Motor neuron (in vitro differentiated cells): Measurements from ENCODE around the gene ANKRD13C. TPM values are rescaled to one million over a fixed set of nuclear protein-coding genes. Genes with fewer than 3 reads are reported as not detected.

Experiments
- ATAC-seq, 8 experiments: fragments of 200-7000 bp; cut with Tn5 transposase; replicated peaks in 6 of 8; 2 replicates each; pipeline ENCODE4 v1.8.0; 2021; ENCODE audit warnings: mild to moderate bottlenecking in 8 of 8, moderate library complexity in 8 of 8
- H3K27ac ChIP-seq, 2 donors: fragments of 250-450 bp; sonication (Bioruptor Pico); 2 replicates each; pipeline ENCODE4 v1.9.0; 2021; ENCODE audit warnings: antibody characterized with exemption in 2 of 2, mild to moderate bottlenecking in 2 of 2, moderate library complexity in 1 of 2
- H3K4me1 ChIP-seq, 2 donors: fragments of 250-450 bp; sonication (Bioruptor Pico); replicated peaks in 1 of 2; 2 replicates each; pipeline ENCODE4 v1.6.1; 2021; ENCODE audit warnings: antibody characterized with exemption in 2 of 2, mild to moderate bottlenecking in 2 of 2, moderate library complexity in 1 of 2
- H3K4me3 ChIP-seq, 5 donors: fragments of 250-450 bp; sonication (Bioruptor Pico); 2 replicates each; pipeline ENCODE4 v1.9.0; 2021; ENCODE audit warnings: antibody characterized with exemption in 5 of 5, mild to moderate bottlenecking in 5 of 5, moderate library complexity in 4 of 5
- WGBS, 10 experiments: fragments of 450-650 bp; shearing (Covaris generic); methylation state at CpG; one replicate each; pipeline ENCODE4 v1.0.0; 2022; 5-methylcytosine and 5-hydroxymethylcytosine counted together
- in situ Hi-C, 9 experiments: fragments of 400-800 bp; cut with MboI; loops; one replicate each; pipeline ENCODE4 v1.15.0; 2021; ENCODE audit warnings: low sequenced_read_pairs in 9 of 9, low pct_unique_long_range_greater_than_20kb in 2 of 9; ENCODE audit not compliant: unreplicated experiment in 9 of 9
- total RNA-seq, 8 experiments: library from RNA; unstranded; fragments of 300-600 nt; gene quantifications; 2 replicates each; pipeline versions ENCODE4 v1.2.3 to v1.2.4, GENCODE V29; 2022

Gene ANKRD13C
- total RNA-seq, 8 experiments from 2014 or later = 26.6 to 39.0 (median 37.0) TPM

- Histone ChIP-seq H3K27ac (no peak overlapping the region), H3K4me1 (no peaks in the 10 kb centered on the region), H3K4me3 (no peak overlapping the region)
- in situ Hi-C loops = no loop called here
- ATAC-seq = no peak
- WGBS, 10 experiments = 90 to 100% (median 100%) methylated on average over 1 of the region's 1 CpG; no CpG with 5 or more reads in 2 of the 10 experiments
Measured at GRCh38 chr1:70315782-70316181, 38.7 kb downstream of the ANKRD13C start.

GRCh38 chr1:70314706-70315304 lies 39.7 kb downstream of the ANKRD13C start:
- in situ Hi-C loops = no loop called here
- Histone ChIP-seq H3K27ac (no peak overlapping the region), H3K4me1 (no peaks in the 10 kb centered on the region), H3K4me3 (no peak overlapping the region)
- WGBS, 10 experiments = 54 to 100% (median 87%) methylated on average over 1 to 6 of the region's 6 CpGs; no CpG with 5 or more reads in 1 of the 10 experiments
- ATAC-seq = no peak

GRCh38 chr1:70311369-70311768 lies 43.2 kb downstream of the ANKRD13C start:
- ATAC-seq = no peak
- no peak overlapping the region for H3K4me3 ChIP-seq
- in situ Hi-C loops = no loop called here
- H3K4me1 ChIP-seq = no peaks in the 10 kb centered on the region
- WGBS, 10 experiments = 83 to 100% (median 99%) methylated on average over 1 to 3 of the region's 3 CpGs
- H3K27ac ChIP-seq = no peak overlapping the region

- Histone ChIP-seq H3K4me3 (no peak overlapping the region), H3K4me1 (no peaks in the 10 kb centered on the region), H3K27ac (no peak overlapping the region)
- in situ Hi-C loops = loop anchor here in 1 of 9 experiments (25.0 kb wide), 1 partner anchor 763 kb away; no protein-coding TSS in a partner anchor
- ATAC-seq = no peak
Measured at GRCh38 chr1:70299472-70299871, 55.0 kb downstream of the ANKRD13C start.

- Histone ChIP-seq H3K4me3 (no peak overlapping the region), H3K27ac (no peak overlapping the region), H3K4me1 (no peaks in the 10 kb centered on the region)
- no peak for ATAC-seq
- 90 to 100% (median 96%) methylated on average over 2 to 4 of the region's 4 CpGs for WGBS, 10 experiments
- in situ Hi-C loops = loop anchor here in 1 of 9 experiments (25.0 kb wide), 1 partner anchor 767 kb away; no protein-coding TSS in a partner anchor
Measured at GRCh38 chr1:70295749-70296148, 58.8 kb downstream of the ANKRD13C start.

GRCh38 chr1:70293186-70293843 lies 61.2 kb downstream of the ANKRD13C start:
- ATAC-seq = no peak
- H3K4me3 ChIP-seq = no peak overlapping the region
- no peak overlapping the region for H3K27ac ChIP-seq
- no peaks in the 10 kb centered on the region for H3K4me1 ChIP-seq
- in situ Hi-C loops = loop anchor here in 1 of 9 experiments (25.0 kb wide), 1 partner anchor 769 kb away; no protein-coding TSS in a partner anchor

- no peak overlapping the region for H3K4me3 ChIP-seq
- WGBS, 10 experiments = 43 to 100% (median 90%) methylated on average over 1 of the region's 1 CpG; no CpG with 5 or more reads in 3 of the 10 experiments
- in situ Hi-C loops = loop anchor here in 1 of 9 experiments (25.0 kb wide), 1 partner anchor 772 kb away; no protein-coding TSS in a partner anchor
- no peak for ATAC-seq
- H3K27ac ChIP-seq = no peak overlapping the region
- no peaks in the 10 kb centered on the region for H3K4me1 ChIP-seq
Measured at GRCh38 chr1:70290218-70290617, 64.3 kb downstream of the ANKRD13C start.

- no peak for ATAC-seq
- Histone ChIP-seq H3K27ac (no peak overlapping the region), H3K4me3 (no peak overlapping the region), H3K4me1 (no peaks in the 10 kb centered on the region)
- in situ Hi-C loops = loop anchor here in 1 of 9 experiments (25.0 kb wide), 1 partner anchor 774 kb away; no protein-coding TSS in a partner anchor
Measured at GRCh38 chr1:70288166-70288565, 66.4 kb downstream of the ANKRD13C start.

GRCh38 chr1:70286453-70286852 lies 68.1 kb downstream of the ANKRD13C start:
- H3K4me1 ChIP-seq = no peaks in the 10 kb centered on the region
- WGBS, 10 experiments = 89 to 100% (median 96%) methylated on average over 2 to 5 of the region's 5 CpGs; no CpG with 5 or more reads in 1 of the 10 experiments
- in situ Hi-C loops = loop anchor here in 1 of 9 experiments (25.0 kb wide), 1 partner anchor 776 kb away; no protein-coding TSS in a partner anchor
- no peak overlapping the region for H3K27ac ChIP-seq
- no peak for ATAC-seq
- no peak overlapping the region for H3K4me3 ChIP-seq

- in situ Hi-C loops = loop anchor here in 1 of 9 experiments (25.0 kb wide), 1 partner anchor 778 kb away; no protein-coding TSS in a partner anchor
- Histone ChIP-seq H3K4me1 (no peaks in the 10 kb centered on the region), H3K27ac (no peak overlapping the region), H3K4me3 (no peak overlapping the region)
- no peak for ATAC-seq
- 80 to 100% (median 96%) methylated on average over 1 to 2 of the region's 2 CpGs for WGBS, 10 experiments
Measured at GRCh38 chr1:70284366-70284765, 70.2 kb downstream of the ANKRD13C start.

GRCh38 chr1:70278710-70279109 lies 75.8 kb downstream of the ANKRD13C start:
- no peaks in the 10 kb centered on the region for H3K4me1 ChIP-seq
- 100% methylated on average over 1 of the region's 1 CpG; no CpG with 5 or more reads in 4 of the 10 experiments for WGBS, 10 experiments
- no peak for ATAC-seq
- no peak overlapping the region for H3K27ac ChIP-seq
- H3K4me3 ChIP-seq = no peak overlapping the region
- in situ Hi-C loops = loop anchor here in 1 of 9 experiments (25.0 kb wide), 1 partner anchor 784 kb away; no protein-coding TSS in a partner anchor

GRCh38 chr1:70277875-70278274 lies 76.6 kb downstream of the ANKRD13C start:
- no peak overlapping the region for H3K27ac ChIP-seq
- 79 to 97% (median 89%) methylated on average over 1 to 5 of the region's 5 CpGs; no CpG with 5 or more reads in 1 of the 10 experiments for WGBS, 10 experiments
- no peak for ATAC-seq
- in situ Hi-C loops = loop anchor here in 1 of 9 experiments (25.0 kb wide), 1 partner anchor 784 kb away; no protein-coding TSS in a partner anchor
- H3K4me1 ChIP-seq = no peaks in the 10 kb centered on the region
- H3K4me3 ChIP-seq = no peak overlapping the region

GRCh38 chr1:70265946-70266345 lies 88.6 kb downstream of the ANKRD13C start:
- in situ Hi-C loops = loop anchor here in 1 of 9 experiments (25.0 kb wide), 1 partner anchor 221 kb away; no protein-coding TSS in a partner anchor
- no peak for ATAC-seq
- Histone ChIP-seq H3K4me3 (no peak overlapping the region), H3K27ac (no peak overlapping the region), H3K4me1 (no peaks in the 10 kb centered on the region)
- WGBS, 10 experiments = 80 to 100% (median 96%) methylated on average over 1 of the region's 1 CpG; no CpG with 5 or more reads in 4 of the 10 experiments
